Camera-type eye (tissue), 1 donor: Measurements from ENCODE around the gene SCN4B. TPM values are rescaled to one million over a fixed set of nuclear protein-coding genes. Genes with fewer than 3 reads are reported as not detected.

Experiments
- total RNA-seq: library from RNA; depleted of rRNA; stranded (reverse); fragments of >200 nt; gene quantifications from one replicate; pipeline ENCODE4 v1.2.3, GENCODE V29; 2014

The SCN4B gene
- 5.9 TPM for total RNA-seq

GRCh38 chr11:118152552-118153471, at the start of gene SCN4B:
Gene SCN4B (minus strand): TSS chr11:118152823. CDS start chr11:118152673, 150 bp downstream.

GRCh38 chr11:118175993-118176777, 23.6 kb upstream of the SCN4B start, which contains the start of gene SCN2B:
Gene SCN2B (minus strand): TSS chr11:118176639. CDS start chr11:118176431, 208 bp downstream.

GRCh38 chr11:118086913-118087768, 65.5 kb downstream of the SCN4B start, which contains the start of gene SMIM35:
Gene SMIM35 (minus strand): TSS chr11:118086963. CDS start chr11:118086757, 206 bp downstream.

Other genes starting within 250 kb of the SCN4B start
- gene TMPRSS13, start 223.4 kb downstream of the SCN4B start, total RNA-seq = 1.7 TPM
- gene IL10RA, start 166.4 kb downstream of the SCN4B start, total RNA-seq = 4.2 TPM
- gene TMPRSS4, start 75.7 kb downstream of the SCN4B start, total RNA-seq = 7.7 TPM
- 0.11 TPM for gene SMIM35, start 65.9 kb downstream of the SCN4B start, total RNA-seq
- 7.4 TPM for gene SCN2B, start 23.8 kb upstream of the SCN4B start, total RNA-seq
- 3.3 TPM for gene JAML, start 72.2 kb upstream of the SCN4B start, total RNA-seq
- gene MPZL3, start 99.5 kb upstream of the SCN4B start, total RNA-seq = 3.5 TPM
- 18.4 TPM for gene MPZL2, start 111.5 kb upstream of the SCN4B start, total RNA-seq
- 0.55 TPM for gene CD3E, start 151.9 kb upstream of the SCN4B start, total RNA-seq
- gene CD3D, start 189.9 kb upstream of the SCN4B start, total RNA-seq = not detected
- 0.88 TPM for gene CD3G, start 191.5 kb upstream of the SCN4B start, total RNA-seq
- 46.6 TPM for gene UBE4A, start 206.8 kb upstream of the SCN4B start, total RNA-seq
- 27.5 TPM for gene ATP5MG, start 248.8 kb upstream of the SCN4B start, total RNA-seq